DMS53 (cell line): ENCODE results near the gene SLC4A2.

Experiments used
- DNase-seq: peaks from one replicate; lab custom pipeline; 2025; lab: John Stamatoyannopoulos, UW

The SLC4A2 gene

GRCh38 chr7:151043959-151044358 is 15.4 kb upstream of the SLC4A2 start:
- no peak for DNase-seq

- DNase-seq: no peak
These were observed 14.1 kb upstream of the SLC4A2 start for GRCh38 chr7:151045262-151045661.

DNA sequence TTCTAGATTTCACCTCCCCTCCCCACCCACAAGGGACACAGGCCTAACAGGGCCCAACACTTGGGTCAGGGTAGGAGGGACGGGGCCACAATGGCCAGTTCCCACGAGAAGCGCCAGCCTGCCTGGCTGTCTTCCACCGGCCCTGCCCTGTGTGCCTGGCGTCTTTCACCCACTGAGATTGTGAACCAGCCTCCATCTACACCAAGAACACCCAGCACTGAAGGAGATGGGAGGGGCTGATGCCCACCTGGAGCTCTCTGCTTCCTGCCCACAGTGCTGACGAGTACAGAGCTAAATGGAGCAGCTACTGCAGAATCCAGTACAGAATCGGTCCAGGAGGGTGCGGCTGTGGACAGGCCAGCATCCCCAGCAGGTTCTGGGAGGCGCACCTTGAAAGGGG is 13.4 kb upstream of the SLC4A2 start:
- no peak for DNase-seq

DNA sequence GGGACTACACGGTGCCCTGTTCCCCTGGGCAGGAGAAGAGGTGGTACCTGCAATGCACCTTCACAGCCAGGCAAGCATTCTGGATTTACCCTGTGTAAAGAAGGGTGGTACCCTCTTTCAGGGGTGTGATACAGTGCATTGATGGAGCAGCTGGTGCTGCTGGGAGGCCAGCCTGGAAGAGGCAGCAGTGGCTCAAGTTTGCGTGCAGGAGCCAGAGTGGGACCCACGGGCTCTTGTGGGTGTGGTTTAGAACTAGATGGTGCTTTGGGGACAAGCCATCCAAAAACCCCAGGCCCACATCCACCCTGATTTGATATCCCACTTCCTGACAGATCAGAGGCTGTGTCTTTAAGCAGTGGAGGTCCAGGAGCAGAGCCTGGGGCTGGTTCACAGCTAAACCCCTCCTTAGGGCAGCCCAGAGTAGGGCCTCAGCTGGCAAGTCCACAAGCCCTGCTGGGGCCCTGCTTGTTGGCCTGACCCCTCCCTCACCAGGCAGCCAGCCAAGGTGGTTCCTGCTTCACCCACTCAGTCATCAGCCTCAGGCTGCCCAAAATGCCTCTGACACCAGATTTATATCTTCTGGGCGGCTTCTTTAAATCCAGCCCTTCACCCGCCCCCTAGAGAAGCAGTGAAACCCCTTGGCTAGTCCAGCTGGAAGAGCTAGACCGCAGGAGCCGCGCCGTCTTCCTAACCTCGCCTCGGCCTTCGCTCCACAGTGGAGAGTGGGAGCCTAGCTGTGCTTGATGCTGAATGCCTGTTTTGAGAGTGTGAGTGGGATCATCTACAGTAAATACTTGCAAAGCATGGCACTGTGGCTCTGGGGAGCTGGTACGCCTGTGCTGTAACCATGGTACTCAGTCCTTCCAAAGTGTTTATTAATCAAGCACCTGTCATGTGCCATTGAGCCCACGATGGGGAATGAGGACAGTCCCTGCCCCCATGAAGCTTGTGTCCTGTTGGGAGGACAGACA is 12.5 kb upstream of the SLC4A2 start:
- peak; percentile 66 for DNase-seq

DNA sequence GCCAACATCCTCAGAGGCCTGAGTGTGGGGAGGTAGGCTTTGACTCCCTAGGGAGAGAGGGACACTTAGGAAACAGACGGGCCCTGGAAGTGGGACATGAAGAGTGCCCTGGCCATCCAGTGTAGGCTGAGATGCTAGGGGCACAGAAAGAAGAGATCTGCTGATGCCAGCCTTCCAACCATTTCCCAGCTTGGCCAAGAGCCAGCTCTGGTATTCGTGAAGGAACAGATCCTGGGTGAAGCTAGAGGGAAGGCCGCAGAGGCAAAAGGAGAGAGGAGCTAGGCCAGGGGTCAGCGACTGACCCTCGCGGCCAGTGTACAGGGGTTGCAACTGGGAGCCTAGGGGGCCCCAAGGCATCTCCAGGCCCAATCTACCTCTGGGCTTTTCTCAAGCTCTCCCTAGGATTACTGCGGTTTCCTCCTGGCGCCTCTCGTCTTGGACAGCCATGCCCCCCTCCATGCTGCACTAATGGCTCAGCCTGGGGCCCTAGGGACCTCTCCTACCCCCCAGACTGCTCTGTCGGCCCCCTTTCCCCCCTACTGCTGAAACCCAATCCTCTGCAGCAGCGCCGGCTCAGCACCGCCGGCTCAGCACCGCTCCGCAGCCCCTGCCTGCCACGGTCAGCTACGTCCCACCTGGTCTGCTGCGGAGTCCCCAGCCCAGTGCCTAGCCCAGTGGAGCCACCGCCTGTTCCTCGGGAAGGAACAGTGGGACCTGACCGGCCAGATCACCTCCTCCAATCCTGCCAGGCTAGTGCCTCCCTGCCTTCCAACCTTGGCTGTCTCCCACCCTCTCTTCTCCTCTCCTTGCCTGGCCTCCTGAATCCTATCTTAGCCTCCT is 11.2 kb upstream of the SLC4A2 start, which contains the start of gene ASIC3:
TSS of gene ASIC3 (plus strand) at position 556 of the 840 bp plus-strand sequence. CDS start 355 bp downstream, outside the sequence.
- DNase-seq: no peak

- no peak for DNase-seq
These were observed 10.4 kb upstream of the SLC4A2 start for GRCh38 chr7:151048911-151049463.

- DNase-seq: peak; percentile 85
These were observed 8.3 kb upstream of the SLC4A2 start for GRCh38 chr7:151051108-151051507.

DNA sequence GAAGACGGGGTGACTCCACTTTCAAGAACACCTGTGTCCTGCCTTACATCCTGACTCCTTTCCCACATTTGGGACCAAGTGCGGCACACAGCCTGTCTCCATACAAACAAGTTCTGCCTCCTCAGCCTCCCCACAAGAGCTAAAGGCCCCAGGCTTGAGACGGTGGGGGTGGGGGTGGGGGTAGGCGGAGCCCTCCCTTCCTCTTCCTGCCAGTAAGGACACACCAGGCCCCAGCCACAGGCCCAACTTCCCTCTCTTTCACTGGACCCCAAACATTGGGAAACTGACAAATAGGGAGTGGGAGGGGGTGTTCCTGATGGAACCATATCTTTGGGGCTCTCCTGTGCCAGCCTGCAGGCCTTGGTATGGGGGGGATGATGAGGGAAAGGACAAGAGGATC is 6.3 kb upstream of the SLC4A2 start:
- no peak for DNase-seq

- no peak for DNase-seq
These were observed 5.6 kb upstream of the SLC4A2 start for GRCh38 chr7:151053751-151054150.

- DNase-seq: no peak
These were observed 3.1 kb upstream of the SLC4A2 start for GRCh38 chr7:151056283-151056665.

GRCh38 chr7:151056666-151057505 is 2.5 kb upstream of the SLC4A2 start:
- DNase-seq: no peak

DNA sequence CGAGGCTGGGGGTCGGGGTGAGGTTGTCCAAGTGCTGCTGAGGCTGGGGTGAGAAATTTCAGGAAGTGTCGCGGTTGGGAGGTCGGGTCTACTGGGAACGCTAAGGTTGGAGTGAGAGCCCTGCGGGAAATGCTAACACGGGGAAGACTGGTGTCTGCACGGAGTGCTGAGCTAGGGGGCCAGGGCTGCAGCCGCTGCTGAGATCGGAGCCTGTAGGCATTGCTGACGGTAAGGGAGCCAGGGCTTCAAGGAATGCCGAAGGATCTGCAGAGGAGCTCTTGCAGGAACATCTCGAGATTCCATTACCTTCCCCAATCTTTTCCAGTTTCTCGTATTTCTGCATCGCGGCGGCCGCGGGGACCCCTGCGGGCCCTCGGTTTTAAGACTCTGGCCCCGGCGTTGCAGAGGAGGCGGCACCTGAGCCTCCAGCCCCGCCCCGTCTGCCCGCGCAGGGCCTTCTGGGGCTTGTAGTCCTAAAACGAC is 1.8 kb upstream of the SLC4A2 start, which contains the start of gene CDK5:
TSS of gene CDK5 (minus strand) at position 392 of the 483 bp plus-strand sequence. CDS start at position 343, 49 bp downstream.
- DNase-seq: peak; percentile 83

GRCh38 chr7:151057989-151058780 is 1.2 kb upstream of the SLC4A2 start:
- DNase-seq: peak; percentile 100

DNA sequence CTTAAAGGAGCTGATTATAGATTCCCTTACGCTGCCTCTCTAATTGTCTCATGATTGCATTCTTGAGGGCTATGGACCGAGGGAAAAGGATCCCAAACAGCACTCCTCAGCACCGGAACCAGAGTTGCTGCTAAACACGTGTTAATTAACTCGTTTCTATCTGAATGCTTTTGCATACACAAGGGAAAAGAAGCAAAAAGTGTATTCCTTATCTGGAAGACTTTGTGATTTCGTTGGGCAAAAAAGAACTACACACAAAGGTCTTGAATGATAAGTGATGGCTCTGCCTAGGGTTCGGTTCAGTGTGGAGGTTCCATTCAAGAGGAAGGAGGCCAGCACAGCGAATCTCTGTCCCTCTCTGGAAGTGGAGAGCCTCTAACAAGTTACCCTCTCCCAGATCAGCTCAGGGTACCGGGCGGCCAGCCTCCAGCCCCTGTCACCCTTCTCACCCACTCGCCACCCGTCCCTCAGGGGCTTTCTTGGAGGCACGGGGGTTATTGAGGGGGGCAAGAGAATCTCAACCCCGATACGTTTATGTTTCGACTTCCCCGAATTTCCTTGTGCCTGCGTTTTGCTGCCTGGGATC is 515 bp upstream of the SLC4A2 start:
- DNase-seq: peak; percentile 75

DNA sequence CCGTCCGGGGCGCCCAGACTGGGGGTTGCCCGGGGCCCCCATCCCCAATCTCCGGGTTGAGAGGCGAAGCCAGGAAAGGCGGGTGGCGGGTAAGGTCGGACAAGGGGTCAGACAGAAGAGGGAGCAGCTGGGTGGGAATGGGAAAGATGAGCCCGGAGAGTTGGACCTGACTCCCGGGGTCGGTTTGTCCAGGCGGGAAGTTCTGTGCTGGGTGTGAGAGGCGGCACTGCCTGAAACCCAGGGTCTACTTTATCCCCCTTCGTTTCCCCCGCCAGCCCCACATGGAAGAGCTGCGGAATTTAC is 675 bp downstream of the SLC4A2 start:
- no peak for DNase-seq

DNA sequence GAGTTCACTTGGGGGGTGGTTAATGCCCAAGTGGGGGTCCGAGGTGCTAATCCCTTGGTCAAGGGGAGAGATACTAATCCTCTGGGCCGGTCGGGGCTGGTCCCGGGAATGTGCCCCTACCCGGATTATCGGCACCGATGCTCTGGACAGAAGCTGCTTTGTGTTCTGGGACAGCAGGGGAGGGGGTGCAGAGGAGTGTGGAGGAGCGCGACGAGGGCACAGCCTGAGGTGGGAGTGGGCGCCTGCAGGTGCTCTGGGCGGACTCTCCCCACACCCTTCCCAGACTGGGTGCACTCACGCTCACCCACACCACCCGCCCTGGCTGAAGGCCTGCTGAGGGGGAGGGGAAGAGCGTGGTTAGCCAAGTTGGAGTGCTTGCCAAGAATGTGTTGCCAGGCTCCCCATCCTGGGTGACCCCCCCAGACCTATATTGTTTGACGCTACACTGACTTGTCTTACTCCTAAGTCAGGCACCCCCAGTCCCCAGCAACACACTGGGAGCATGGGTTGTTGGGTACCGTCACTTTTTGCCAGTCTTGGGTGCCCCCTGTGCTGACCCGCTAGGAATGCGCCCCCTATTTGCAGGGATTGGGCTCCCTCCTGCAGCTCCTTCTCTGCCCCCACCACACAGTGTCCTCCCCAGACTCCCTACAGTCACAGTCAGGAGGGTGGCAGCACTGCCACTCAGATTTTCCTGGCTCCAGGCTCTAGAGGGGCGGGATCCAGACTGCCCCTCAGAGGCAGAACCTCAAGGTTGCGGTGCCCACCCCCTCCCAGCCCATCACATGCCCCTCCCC is 1.2 kb downstream of the SLC4A2 start:
- DNase-seq: peak; percentile 56

DNA sequence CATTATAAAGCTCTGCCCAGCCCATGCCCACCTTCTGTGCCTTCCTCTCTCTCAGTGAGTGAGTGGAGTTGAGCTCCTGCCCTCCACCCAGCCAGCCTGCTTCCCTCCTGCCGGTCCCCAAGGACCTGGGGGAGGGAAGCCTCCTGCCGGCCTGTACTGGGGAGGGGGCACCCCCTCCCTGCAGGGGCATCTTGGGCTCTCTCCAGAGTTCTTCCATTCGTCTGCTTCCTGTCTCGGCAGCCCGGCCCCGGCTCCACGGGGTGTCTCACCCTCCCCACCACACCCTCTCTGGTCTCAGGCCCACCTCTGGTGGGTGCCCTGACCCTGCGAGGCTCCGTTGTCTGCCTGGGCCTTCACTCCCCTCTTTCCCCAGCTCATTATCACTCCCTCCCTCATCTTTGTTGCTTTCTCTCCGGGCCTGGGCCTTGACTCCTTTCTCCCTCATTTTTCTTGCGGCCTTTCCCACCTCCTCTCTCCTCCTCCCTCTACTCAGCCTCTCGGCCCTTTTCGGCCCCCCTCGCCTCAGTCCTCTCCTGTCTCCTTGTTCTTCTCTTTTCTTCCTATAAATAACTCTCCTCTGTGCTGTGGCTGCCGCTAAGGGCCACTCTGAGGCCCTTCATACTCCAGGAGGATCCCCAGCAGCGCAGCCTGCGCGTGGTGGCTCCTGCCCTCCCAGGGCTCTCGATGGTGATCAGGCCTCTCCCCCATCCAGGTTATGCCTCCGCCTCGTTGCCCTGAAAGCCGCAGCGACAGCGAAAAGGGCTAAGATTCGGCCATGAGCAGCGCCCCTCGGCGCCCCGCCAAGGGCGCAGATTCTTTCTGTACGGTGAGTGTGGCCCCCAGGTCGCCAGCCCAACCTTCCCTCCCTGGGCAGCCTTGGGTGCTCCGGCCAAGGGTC is 2.1 kb downstream of the SLC4A2 start:
- peak; percentile 38 for DNase-seq

DNA sequence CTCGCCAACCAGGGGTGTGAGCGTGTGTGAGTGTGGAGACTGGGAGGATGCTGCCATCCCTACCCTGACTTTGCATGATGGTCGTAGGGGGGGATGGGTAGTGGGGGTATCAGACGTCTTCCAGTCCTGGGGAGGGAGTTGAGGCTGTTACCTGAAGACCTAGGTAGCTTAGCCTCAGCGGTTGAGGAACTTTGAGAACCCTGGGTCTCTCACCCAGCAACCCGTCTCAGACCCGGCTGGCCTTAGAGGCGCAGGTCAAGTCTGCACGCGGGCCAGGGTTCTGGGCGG is 2.7 kb downstream of the SLC4A2 start:
- no peak for DNase-seq
